CD8-positive, alpha-beta memory T cell (primary cell): ENCODE results near the gene PMIS2. TPM values are rescaled to one million over a fixed set of nuclear protein-coding genes. Genes with fewer than 3 reads are reported as not detected.

Experiments used
- CTCF ChIA-PET: fragments of 350-600 bp; sonication (Branson Sonifier 250); formaldehyde crosslinking; loops from one replicate; lab custom pipeline; 2021; ENCODE audit warnings: antibody characterized with exemption; lab: Charles Lee
- POLR2A ChIA-PET: fragments of 350-600 bp; sonication (Branson Sonifier 250); formaldehyde crosslinking; loops from one replicate; lab custom pipeline; 2021; ENCODE audit warnings: antibody characterized with exemption; lab: Charles Lee
- DNase-seq, 5 donors: peaks; one replicate each; pipeline versions ENCODE4 v3.0.0 to v3.0.0-alpha.2; 2020 to 2022; ENCODE audit warnings: mixed read lengths in 1 of 5
- H3K27ac ChIP-seq: one replicate; pipeline ENCODE4 v1.7.0; 2013; ENCODE audit warnings: low read depth, mild to moderate bottlenecking, low read length, moderate library complexity
- H3K27me3 ChIP-seq: 2 replicates; pipeline ENCODE4 v1.7.0; 2013; ENCODE audit warnings: low read length, mild to moderate bottlenecking; ENCODE audit not compliant: insufficient read depth, poor library complexity, severe bottlenecking
- H3K36me3 ChIP-seq: 2 replicates; pipeline ENCODE4 v1.7.0; 2013; ENCODE audit warnings: mild to moderate bottlenecking, low read length, moderate library complexity; ENCODE audit not compliant: insufficient read depth
- H3K4me1 ChIP-seq: 2 replicates; pipeline ENCODE4 v1.7.0; 2013; ENCODE audit warnings: mild to moderate bottlenecking, low read length, moderate library complexity; ENCODE audit not compliant: insufficient read depth
- H3K4me3 ChIP-seq: 2 replicates; pipeline ENCODE4 v1.7.0; 2013; ENCODE audit warnings: mild to moderate bottlenecking, low read length
- H3K9me3 ChIP-seq: 2 replicates; pipeline ENCODE4 v1.7.0; 2013; ENCODE audit warnings: mild to moderate bottlenecking, low read length
- H3K27ac Mint-ChIP-seq, 8 donors: one replicate each; pipeline ENCODE4 v1.8.0; 2020 to 2021; ENCODE audit warnings: mixed read lengths in 8 of 8, mild to moderate bottlenecking in 6 of 8, inconsistent platforms in 3 of 8, moderate library complexity in 3 of 8
- H3K27me3 Mint-ChIP-seq, 2 donors: one replicate each; pipeline ENCODE4 v1.8.0; 2020 to 2021; ENCODE audit warnings: mixed read lengths in 2 of 2, mild to moderate bottlenecking in 1 of 2, moderate library complexity in 1 of 2
- H3K36me3 Mint-ChIP-seq, 3 donors: one replicate each; pipeline ENCODE4 v1.8.0; 2020 to 2021; ENCODE audit warnings: mixed read lengths in 3 of 3, inconsistent platforms in 1 of 3, mild to moderate bottlenecking in 1 of 3
- H3K4me1 Mint-ChIP-seq, 3 donors: one replicate each; pipeline ENCODE4 v1.8.0; 2020 to 2021; ENCODE audit warnings: mixed read lengths in 3 of 3, inconsistent platforms in 1 of 3, mild to moderate bottlenecking in 1 of 3
- H3K4me3 Mint-ChIP-seq, 7 donors: one replicate each; pipeline ENCODE4 v1.8.0; 2020 to 2021; ENCODE audit warnings: mixed read lengths in 7 of 7, mild to moderate bottlenecking in 6 of 7, moderate library complexity in 4 of 7, inconsistent platforms in 2 of 7
- H3K9me3 Mint-ChIP-seq, 5 donors: one replicate each; pipeline ENCODE4 v1.8.0; 2020 to 2022; ENCODE audit warnings: mixed read lengths in 5 of 5, mild to moderate bottlenecking in 3 of 5, moderate library complexity in 2 of 5, inconsistent platforms in 1 of 5
- polyA plus RNA-seq: library from polyadenylated mRNA; unstranded; fragments of 300-500 nt; fragmentation: Illumina TruSeq; gene quantifications from one replicate; pipeline ENCODE4 v1.2.3, GENCODE V29; 2021
- total RNA-seq, 2 experiments: library from RNA; stranded (reverse); gene quantifications; one replicate each; pipeline ENCODE4 v1.2.3, GENCODE V29; 2021

Gene PMIS2
- total and polyA plus RNA-seq, 3 experiments from 2014 or later, result not detected

DNA sequence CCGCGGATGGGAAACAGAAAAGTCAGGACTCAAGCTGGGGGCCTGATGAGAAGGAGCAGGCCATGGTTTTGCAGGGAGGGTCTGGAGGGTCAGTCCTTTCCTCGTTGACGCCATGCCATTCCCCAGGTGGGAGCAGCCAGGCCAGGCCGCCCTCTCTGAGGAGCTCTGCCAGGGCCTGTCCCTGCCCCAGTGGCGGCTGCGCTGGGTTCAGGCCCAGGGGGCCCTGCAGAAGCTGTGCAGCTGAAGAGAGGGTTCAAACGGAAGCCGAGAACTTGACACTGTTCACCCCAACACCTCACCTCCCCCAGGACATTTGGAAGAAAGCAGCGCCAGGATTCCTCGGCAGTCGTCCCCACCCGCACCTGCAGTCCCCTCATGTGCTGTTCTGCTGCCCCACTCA, 36.8 kb downstream of the PMIS2 start:
- Histone ChIP-seq H3K27me3 (no peaks in the 10 kb centered on the region), H3K9me3 (no peaks in the 10 kb centered on the region), H3K36me3 (no peaks in the 10 kb centered on the region), H3K4me1 (no peaks in the 10 kb centered on the region), H3K4me3 (no peak overlapping the region), H3K27ac (no peak overlapping the region)
- peaks cover 0 to 25% (median 4%) of the 10 kb centered on the region in 3 donors for H3K36me3 Mint-ChIP-seq
- H3K9me3 Mint-ChIP-seq, result no peaks in the 10 kb centered on the region
- H3K4me3 Mint-ChIP-seq, result no peak overlapping the region
- no peak for DNase-seq
- H3K27me3 Mint-ChIP-seq, result peaks cover 0 to 1% of the 10 kb centered on the region in 2 donors
- CTCF ChIA-PET, result interaction anchor here (0.7 kb wide), 1 partner anchor 15 kb away, joined by 3 read pairs; no protein-coding TSS in a partner anchor
- H3K27ac Mint-ChIP-seq, result no peak overlapping the region
- peaks cover 0 to 4% (median 0%) of the 10 kb centered on the region in 3 donors for H3K4me1 Mint-ChIP-seq
- POLR2A ChIA-PET, result no interaction called here

DNA sequence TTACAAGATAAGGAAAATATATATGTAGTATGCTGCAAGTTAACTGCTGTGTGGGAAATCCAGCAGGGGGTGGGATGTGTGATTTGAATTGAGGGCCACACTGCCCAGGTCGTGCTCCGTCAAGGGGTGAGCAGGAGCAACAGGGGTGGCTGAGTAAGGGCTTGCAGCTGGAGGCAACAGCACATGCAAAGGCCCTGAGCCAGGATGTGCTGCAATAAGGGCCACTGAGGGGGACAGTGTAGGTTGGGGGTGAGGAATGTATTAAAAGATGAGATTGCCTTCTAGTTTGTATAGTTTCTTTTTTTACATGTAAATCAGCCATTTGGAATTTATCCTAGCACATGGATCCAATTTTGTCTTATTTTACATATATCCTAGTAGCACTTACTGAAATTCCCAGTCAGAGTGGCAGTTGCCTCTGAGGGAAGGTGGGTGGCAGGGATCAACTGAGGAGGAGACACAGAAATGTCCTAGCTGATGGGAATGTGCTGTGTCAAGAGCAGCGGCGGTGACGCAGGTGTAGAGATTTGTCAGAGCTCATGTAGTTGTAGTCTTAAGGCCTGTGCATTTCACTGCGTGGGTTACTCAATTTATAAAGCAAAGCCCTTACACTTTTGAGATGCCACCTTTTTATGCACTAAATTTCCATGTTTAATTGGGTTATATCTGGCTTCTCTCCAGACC, 37.5 kb downstream of the PMIS2 start:
- Histone ChIP-seq H3K9me3 (no peaks in the 10 kb centered on the region), H3K27me3 (no peaks in the 10 kb centered on the region), H3K36me3 (no peaks in the 10 kb centered on the region), H3K4me1 (peaks cover 5% of the 10 kb centered on the region), H3K27ac (no peak overlapping the region), H3K4me3 (no peak overlapping the region)
- CTCF ChIA-PET, result no interaction called here
- peaks cover 6 to 8% (median 6%) of the 10 kb centered on the region in 3 donors for H3K4me1 Mint-ChIP-seq
- DNase-seq, result no peak
- POLR2A ChIA-PET, result interaction anchor here (0.7 to 1.1 kb wide), 2 partner anchors 24 to 360 kb away, joined by 3 to 5 read pairs; partner anchors contain the start of gene COX6B1
- peak overlapping the region in 2 of 8 donors; percentile 33 to 38 for H3K27ac Mint-ChIP-seq
- H3K4me3 Mint-ChIP-seq, result peak overlapping the region in 1 of 7 donors; percentile 83
- H3K9me3 Mint-ChIP-seq, result no peaks in the 10 kb centered on the region
- H3K27me3 Mint-ChIP-seq, result peaks cover 0 to 1% of the 10 kb centered on the region in 2 donors
- H3K36me3 Mint-ChIP-seq, result peaks cover 0 to 21% (median 4%) of the 10 kb centered on the region in 3 donors

DNA sequence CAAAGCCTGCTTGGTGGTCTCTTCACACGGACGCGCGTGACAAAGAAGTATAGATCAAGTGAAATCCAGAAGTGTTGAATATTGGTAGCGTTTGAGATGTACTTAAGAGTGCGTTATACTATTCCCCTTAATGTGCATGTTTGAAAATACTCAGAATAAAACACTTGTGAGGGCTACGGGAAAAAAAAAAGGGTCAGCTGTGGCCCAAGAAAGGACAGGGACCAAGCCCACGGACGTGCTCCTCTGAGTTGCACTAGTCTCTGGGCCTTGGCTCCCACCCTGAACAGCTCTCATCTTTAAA, 42.2 kb downstream of the PMIS2 start:
- CTCF ChIA-PET, result no interaction called here
- peaks cover 0 to 3% of the 10 kb centered on the region in 2 donors for H3K27me3 Mint-ChIP-seq
- H3K9me3 ChIP-seq, result no peaks in the 10 kb centered on the region
- H3K27me3 ChIP-seq, result no peaks in the 10 kb centered on the region
- no peaks in the 10 kb centered on the region for H3K9me3 Mint-ChIP-seq
- H3K4me3 ChIP-seq, result peak overlapping the region; percentile 86
- H3K27ac Mint-ChIP-seq, result peak overlapping the region; percentile 88 to 100 (median 97)
- peak overlapping the region; percentile 91 to 99 (median 95) for H3K4me3 Mint-ChIP-seq
- H3K4me1 Mint-ChIP-seq, result peaks cover 22 to 38% (median 29%) of the 10 kb centered on the region in 3 donors
- peaks cover 28% of the 10 kb centered on the region for H3K36me3 ChIP-seq
- POLR2A ChIA-PET, result no interaction called here
- H3K36me3 Mint-ChIP-seq, result peaks cover 5 to 41% (median 8%) of the 10 kb centered on the region in 3 donors
- peak overlapping the region; percentile 90 for H3K27ac ChIP-seq
- no peak for DNase-seq
- H3K4me1 ChIP-seq, result peaks cover 15% of the 10 kb centered on the region

DNA sequence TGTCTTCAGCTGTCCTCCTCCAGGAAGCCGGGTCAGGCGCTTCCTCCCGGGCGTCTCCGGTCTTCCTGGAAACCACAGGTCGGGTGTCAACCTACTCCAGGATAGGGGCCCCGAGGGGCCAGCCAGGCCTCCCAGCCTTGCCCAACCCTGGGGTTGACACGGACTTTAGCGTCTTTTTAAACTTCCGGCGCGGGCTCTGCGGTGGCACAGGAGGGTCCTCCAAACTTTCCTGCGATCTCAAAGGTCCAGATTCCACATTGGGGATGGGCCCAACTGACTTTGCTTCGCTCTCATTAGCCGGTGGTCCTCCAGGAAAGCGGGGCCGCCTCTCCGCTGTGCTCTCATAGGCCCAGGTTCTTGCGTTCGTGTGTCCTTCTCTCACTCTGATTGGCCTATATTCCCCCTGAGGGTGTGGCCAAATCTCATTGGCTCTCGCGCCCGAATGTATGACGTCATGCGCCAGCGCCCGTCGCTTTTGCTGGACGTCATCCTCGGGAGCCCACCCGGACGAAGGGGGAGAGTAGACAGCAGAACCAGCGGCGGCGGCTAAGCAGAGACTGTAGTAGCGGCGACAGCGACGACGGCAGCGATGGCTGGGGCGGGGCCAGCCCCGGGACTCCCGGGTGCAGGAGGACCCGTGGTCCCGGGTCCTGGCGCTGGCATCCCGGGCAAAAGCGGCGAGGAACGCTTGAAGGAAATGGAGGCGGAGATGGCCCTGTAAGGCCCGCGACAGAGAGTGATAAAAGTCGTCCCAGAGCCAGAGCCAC, 42.8 kb downstream of the PMIS2 start, which contains the start of gene RBM42:
RBM42 (plus strand) TSS at position 472 of the 767 bp plus-strand sequence; CDS start at position 590, 118 bp downstream.
- peaks cover 15% of the 10 kb centered on the region for H3K4me1 ChIP-seq
- peak within 1 kb of the TSS; percentile 90 for H3K27ac ChIP-seq
- no peaks in the 10 kb centered on the region for H3K9me3 ChIP-seq
- H3K27me3 ChIP-seq, result no peaks in the 10 kb centered on the region
- DNase-seq, result peak; percentile 93 to 99 (median 97)
- H3K4me3 Mint-ChIP-seq, result peak within 1 kb of the TSS; percentile 91 to 99 (median 95)
- H3K27me3 Mint-ChIP-seq, result peaks cover 0 to 3% of the 10 kb centered on the region in 2 donors
- ChIA-PET POLR2A (no interaction called here), CTCF (no interaction called here)
- H3K4me1 Mint-ChIP-seq, result peaks cover 23 to 38% (median 29%) of the 10 kb centered on the region in 3 donors
- H3K4me3 ChIP-seq, result peak within 1 kb of the TSS; percentile 86
- peaks cover 31% of the 10 kb centered on the region for H3K36me3 ChIP-seq
- H3K36me3 Mint-ChIP-seq, result peaks cover 5 to 45% (median 10%) of the 10 kb centered on the region in 3 donors
- H3K27ac Mint-ChIP-seq, result peak within 1 kb of the TSS; percentile 88 to 100 (median 97)
- no peaks in the 10 kb centered on the region for H3K9me3 Mint-ChIP-seq

DNA sequence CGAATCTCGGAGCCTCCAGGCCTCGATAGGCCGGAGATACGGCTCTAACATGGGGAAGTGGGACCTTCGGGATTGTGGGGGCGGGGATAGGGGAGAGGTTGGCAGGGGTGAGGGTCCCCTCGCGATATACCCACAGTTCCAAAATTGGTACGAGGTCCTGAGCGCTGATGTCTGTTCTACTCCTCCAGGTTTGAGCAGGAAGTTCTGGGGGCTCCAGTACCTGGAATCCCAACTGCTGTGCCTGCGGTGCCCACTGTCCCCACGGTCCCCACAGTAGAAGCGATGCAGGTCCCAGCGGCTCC, 43.3 kb downstream of the PMIS2 start:
- no peak for DNase-seq
- Mint-ChIP-seq H3K36me3 (peaks cover 5 to 50% (median 10%) of the 10 kb centered on the region in 3 donors), H3K4me1 (peaks cover 23 to 38% (median 29%) of the 10 kb centered on the region in 3 donors), H3K27ac (peak overlapping the region; percentile 88 to 100 (median 97)), H3K27me3 (peaks cover 0 to 3% of the 10 kb centered on the region in 2 donors), H3K9me3 (no peaks in the 10 kb centered on the region), H3K4me3 (peak overlapping the region; percentile 91 to 99 (median 95))
- Histone ChIP-seq H3K27me3 (no peaks in the 10 kb centered on the region), H3K36me3 (peaks cover 31% of the 10 kb centered on the region), H3K4me3 (peak overlapping the region; percentile 86), H3K9me3 (no peaks in the 10 kb centered on the region), H3K27ac (peak overlapping the region; percentile 90), H3K4me1 (peaks cover 15% of the 10 kb centered on the region)
- ChIA-PET POLR2A (interaction anchor here (1.0 kb wide), 1 partner anchor 19 kb away, joined by 3 read pairs; the partner anchor contains the start of gene COX6B1), CTCF (interaction anchor here (1.0 kb wide), 1 partner anchor 12 kb away, joined by 3 read pairs; the partner anchor contains the start of gene ETV2)

DNA sequence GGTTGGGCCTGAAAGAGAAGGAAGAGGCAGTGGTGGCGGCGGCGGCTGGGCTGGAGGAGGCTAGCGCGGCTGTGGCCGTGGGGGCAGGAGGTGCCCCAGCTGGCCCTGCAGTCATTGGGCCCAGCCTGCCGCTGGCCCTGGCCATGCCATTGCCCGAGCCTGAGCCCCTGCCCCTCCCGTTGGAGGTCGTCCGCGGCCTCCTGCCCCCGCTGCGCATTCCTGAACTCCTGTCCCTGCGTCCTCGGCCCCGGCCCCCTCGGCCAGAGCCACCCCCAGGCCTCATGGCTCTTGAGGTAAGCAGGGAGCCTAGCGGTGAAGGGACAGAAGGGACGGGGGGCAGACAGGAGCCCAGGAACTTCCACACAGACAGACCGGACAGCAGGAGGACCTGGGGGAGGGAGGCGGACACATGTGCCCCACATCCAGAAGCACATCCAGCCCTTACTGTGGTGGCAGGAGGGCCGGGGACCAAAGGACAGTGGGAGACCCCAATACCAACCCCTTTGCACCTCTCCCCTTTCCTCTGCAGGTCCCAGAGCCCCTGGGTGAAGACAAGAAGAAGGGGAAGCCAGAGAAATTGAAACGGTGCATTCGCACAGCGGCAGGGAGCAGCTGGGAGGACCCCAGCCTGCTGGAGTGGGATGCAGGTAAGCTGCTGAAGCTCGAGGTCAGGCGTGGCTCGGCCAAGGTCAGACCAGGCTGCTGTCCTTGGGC, 47.9 kb downstream of the PMIS2 start:
- no peaks in the 10 kb centered on the region for H3K9me3 ChIP-seq
- Mint-ChIP-seq H3K36me3 (peaks cover 5 to 85% (median 13%) of the 10 kb centered on the region in 3 donors), H3K9me3 (no peaks in the 10 kb centered on the region), H3K27me3 (peaks cover 0 to under 1% of the 10 kb centered on the region in 2 donors), H3K4me1 (peaks cover 11 to 28% (median 19%) of the 10 kb centered on the region in 3 donors), H3K27ac (peak overlapping the region in 1 of 8 donors; percentile 36), H3K4me3 (no peak overlapping the region)
- H3K4me1 ChIP-seq, result peaks cover 11% of the 10 kb centered on the region
- H3K36me3 ChIP-seq, result peaks cover 47% of the 10 kb centered on the region
- H3K27me3 ChIP-seq, result no peaks in the 10 kb centered on the region
- CTCF ChIA-PET, result no interaction called here
- POLR2A ChIA-PET, result no interaction called here
- no peak for DNase-seq
- H3K27ac ChIP-seq, result no peak overlapping the region
- no peak overlapping the region for H3K4me3 ChIP-seq

DNA sequence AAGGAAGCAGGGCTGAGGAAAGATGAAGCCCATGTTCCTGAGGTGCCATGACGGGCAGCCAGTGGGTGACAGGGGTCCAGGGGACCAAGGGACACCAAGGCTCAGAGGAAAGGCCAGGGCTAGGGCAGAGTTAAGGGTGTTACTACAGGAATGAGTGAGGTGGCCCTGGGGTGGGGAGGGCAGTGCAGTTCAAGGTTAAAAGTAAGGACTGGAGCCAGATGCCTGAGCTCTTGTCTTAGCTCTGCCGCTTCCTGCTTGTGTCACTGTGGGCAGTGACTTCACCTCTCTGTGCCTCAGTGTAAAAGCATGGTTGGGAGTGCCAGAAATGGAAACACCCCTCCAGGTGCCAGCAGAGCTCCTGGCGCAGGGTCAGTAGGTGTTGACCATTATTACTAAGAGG, 50.7 kb downstream of the PMIS2 start:
- H3K4me1 ChIP-seq, result peaks cover 6% of the 10 kb centered on the region
- ChIA-PET POLR2A (no interaction called here), CTCF (no interaction called here)
- peaks cover 9 to 16% (median 15%) of the 10 kb centered on the region in 3 donors for H3K4me1 Mint-ChIP-seq
- H3K4me3 Mint-ChIP-seq, result peak overlapping the region in 1 of 7 donors; percentile 19
- H3K9me3 Mint-ChIP-seq, result no peaks in the 10 kb centered on the region
- H3K27me3 Mint-ChIP-seq, result no peaks in the 10 kb centered on the region
- no peak overlapping the region for H3K27ac ChIP-seq
- no peak overlapping the region for H3K4me3 ChIP-seq
- DNase-seq, result no peak
- H3K9me3 ChIP-seq, result no peaks in the 10 kb centered on the region
- H3K36me3 Mint-ChIP-seq, result peaks cover 5 to 62% (median 10%) of the 10 kb centered on the region in 3 donors
- no peaks in the 10 kb centered on the region for H3K27me3 ChIP-seq
- H3K36me3 ChIP-seq, result peaks cover 35% of the 10 kb centered on the region
- H3K27ac Mint-ChIP-seq, result no peak overlapping the region
